Glutamatergic neuron (in vitro differentiated cells): ENCODE data around the gene CEBPA. TPM values are rescaled to one million over a fixed set of nuclear protein-coding genes. Genes with fewer than 3 reads are reported as not detected.

Experiments
- DNase-seq: peaks from one replicate; pipeline ENCODE4 v3.0.0; 2022
- H3K27ac Mint-ChIP-seq: one replicate; pipeline ENCODE4 v1.8.0; 2020; ENCODE audit warnings: mild to moderate bottlenecking, mixed read lengths, inconsistent platforms; ENCODE audit not compliant: unreplicated experiment
- H3K27me3 Mint-ChIP-seq: one replicate; pipeline ENCODE4 v1.8.0; 2020; ENCODE audit warnings: mild to moderate bottlenecking, moderate library complexity, mixed read lengths, inconsistent platforms; ENCODE audit not compliant: unreplicated experiment
- H3K36me3 Mint-ChIP-seq: one replicate; pipeline ENCODE4 v1.8.0; 2020; ENCODE audit warnings: mild to moderate bottlenecking, mixed read lengths, inconsistent platforms; ENCODE audit not compliant: unreplicated experiment
- H3K4me1 Mint-ChIP-seq: one replicate; pipeline ENCODE4 v1.8.0; 2020; ENCODE audit warnings: mild to moderate bottlenecking, low read depth, mixed read lengths, inconsistent platforms; ENCODE audit not compliant: unreplicated experiment
- H3K4me3 Mint-ChIP-seq: one replicate; pipeline ENCODE4 v1.8.0; 2020; ENCODE audit warnings: mild to moderate bottlenecking, mixed read lengths, inconsistent platforms; ENCODE audit not compliant: unreplicated experiment
- H3K9me3 Mint-ChIP-seq: one replicate; pipeline ENCODE4 v1.8.0; 2020; ENCODE audit warnings: mild to moderate bottlenecking, moderate library complexity, mixed read lengths, inconsistent platforms; ENCODE audit not compliant: unreplicated experiment
- total RNA-seq: library from RNA; stranded (reverse); fragmentation: NEBNext Ultra II Directional; extraction: Animal tissue kit (Norgen Biotek cat#: 25700); gene quantifications from one replicate; pipeline ENCODE4 v1.2.1, GENCODE V29; 2021; ENCODE audit not compliant: unreplicated experiment
- TF ChIP-seq, protein P1 (sequence below): fragments of 200-600 bp; sonication (generic); IDR thresholded peaks from one replicate; pipeline ENCODE4 v1.5.0; 2021; ENCODE audit not compliant: partially characterized antibody, unreplicated experiment

The CEBPA gene
- total RNA-seq, 1 donor from 2014 or later = 0.66 TPM

DNA sequence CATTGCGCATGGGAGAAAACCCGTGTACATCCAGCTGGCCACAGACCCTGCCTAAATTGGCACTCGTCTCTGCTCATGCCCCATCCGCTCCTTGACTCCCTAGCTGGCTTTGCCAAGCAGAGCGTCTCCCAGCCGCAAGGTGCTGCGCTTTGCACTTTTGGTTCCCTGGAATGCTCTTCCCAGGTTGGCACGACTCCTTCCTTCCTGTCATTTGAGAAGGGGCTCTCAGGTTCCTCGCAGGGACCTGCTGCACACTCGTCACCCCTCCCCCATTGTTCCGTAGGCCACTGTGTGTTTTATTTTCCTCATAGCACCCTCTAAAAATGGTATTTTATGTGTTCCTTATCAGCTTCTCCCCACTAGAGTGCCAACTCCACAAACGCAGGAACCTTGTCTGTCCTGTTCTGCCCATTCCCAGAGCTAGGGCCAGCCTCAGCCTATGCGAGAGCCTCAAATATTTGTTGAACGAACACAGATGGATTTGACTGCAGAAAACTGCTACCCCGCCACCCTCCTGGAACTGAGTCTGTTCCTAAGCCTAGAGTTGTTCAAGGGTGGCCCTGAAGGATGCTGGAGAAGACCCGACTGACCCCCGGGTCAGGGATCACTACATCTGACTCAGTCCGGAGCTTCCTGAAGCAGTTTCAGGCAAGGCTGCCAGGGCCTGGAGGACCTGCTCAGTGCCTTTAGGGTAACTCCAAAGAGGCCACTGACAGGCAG, 8.4 kb upstream of the CEBPA start:
- Mint-ChIP-seq H3K9me3 (no peaks in the 10 kb centered on the region), H3K27ac (no peak overlapping the region), H3K36me3 (no peaks in the 10 kb centered on the region), H3K4me1 (no peaks in the 10 kb centered on the region), H3K27me3 (no peaks in the 10 kb centered on the region), H3K4me3 (no peak overlapping the region)
- no peak for DNase-seq
- TF ChIP-seq, protein P1, sequence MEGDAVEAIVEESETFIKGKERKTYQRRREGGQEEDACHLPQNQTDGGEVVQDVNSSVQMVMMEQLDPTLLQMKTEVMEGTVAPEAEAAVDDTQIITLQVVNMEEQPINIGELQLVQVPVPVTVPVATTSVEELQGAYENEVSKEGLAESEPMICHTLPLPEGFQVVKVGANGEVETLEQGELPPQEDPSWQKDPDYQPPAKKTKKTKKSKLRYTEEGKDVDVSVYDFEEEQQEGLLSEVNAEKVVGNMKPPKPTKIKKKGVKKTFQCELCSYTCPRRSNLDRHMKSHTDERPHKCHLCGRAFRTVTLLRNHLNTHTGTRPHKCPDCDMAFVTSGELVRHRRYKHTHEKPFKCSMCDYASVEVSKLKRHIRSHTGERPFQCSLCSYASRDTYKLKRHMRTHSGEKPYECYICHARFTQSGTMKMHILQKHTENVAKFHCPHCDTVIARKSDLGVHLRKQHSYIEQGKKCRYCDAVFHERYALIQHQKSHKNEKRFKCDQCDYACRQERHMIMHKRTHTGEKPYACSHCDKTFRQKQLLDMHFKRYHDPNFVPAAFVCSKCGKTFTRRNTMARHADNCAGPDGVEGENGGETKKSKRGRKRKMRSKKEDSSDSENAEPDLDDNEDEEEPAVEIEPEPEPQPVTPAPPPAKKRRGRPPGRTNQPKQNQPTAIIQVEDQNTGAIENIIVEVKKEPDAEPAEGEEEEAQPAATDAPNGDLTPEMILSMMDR = no peak

DNA sequence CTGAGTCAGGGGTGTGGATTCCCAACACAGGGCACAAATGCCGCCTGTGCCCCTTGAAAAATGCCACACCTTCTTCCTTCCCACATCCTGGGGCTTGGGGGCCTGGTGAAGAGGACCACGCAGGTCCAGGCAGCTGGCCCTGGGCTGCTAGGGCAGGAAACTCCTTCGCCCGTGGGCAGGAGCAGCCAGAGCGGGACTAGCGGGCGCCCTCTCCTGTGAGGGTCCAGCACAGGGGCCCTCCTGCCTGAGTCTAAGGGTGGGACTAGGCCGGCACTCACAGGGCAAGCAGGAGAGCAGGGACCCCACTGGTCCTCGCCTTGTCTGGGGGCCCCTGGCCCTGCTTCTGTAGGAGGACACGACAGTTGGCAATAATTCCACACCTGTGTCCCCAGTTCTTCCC, 7.5 kb upstream of the CEBPA start:
- no peaks in the 10 kb centered on the region for H3K4me1 Mint-ChIP-seq
- H3K4me3 Mint-ChIP-seq = no peak overlapping the region
- no peak for DNase-seq
- H3K27me3 Mint-ChIP-seq = peaks cover 2% of the 10 kb centered on the region
- TF ChIP-seq, protein P1 = no peak
- H3K36me3 Mint-ChIP-seq = no peaks in the 10 kb centered on the region
- no peaks in the 10 kb centered on the region for H3K9me3 Mint-ChIP-seq
- no peak overlapping the region for H3K27ac Mint-ChIP-seq

DNA sequence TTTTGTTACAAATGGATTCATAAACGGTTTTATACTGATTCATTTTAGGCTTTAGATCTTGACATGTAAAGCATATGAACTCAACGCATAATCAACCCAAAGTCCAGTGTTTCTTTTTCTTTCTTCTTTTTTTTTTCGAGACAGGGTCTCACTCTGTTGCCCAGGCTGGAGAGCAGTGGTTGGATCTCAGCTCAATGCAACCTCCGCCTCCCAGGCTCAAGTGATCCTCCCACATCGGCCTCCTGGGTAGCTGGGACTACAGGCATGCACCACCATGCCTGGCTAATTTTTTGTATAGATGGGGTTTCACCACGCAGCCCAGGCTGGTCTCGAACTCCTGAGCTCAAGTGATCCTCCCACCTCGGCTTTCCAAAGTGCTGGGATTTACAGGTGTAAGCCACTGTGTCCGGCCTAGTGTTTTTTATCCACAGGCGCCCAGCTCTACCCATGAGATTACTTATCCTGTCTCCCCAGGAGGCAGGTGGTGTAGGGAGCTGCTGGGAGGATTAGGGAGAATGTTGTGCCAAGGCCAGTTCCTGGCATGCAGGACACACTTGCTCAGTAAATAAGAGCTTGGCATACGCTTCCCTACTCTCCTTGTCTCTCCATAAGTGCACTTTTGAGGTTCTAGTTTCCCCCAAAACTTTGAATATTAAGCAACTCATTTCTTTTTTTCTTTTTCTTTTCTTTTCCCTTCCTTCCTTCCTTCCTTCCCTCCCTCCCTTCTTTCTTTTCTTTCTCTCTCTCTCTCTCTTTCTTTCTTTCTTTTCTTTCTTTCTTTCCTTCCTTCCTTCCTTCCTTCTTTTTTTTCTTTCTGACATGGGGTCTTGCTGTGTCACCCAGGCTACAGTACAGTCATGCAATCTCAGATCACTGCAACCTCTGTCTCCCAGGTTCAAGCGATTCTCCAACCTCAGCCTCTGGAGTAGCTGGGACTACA, 4.8 kb upstream of the CEBPA start:
- TF ChIP-seq, protein P1 = no peak
- Mint-ChIP-seq H3K27me3 (peaks cover 2% of the 10 kb centered on the region), H3K36me3 (no peaks in the 10 kb centered on the region), H3K27ac (no peak overlapping the region), H3K4me1 (no peaks in the 10 kb centered on the region), H3K9me3 (no peaks in the 10 kb centered on the region), H3K4me3 (no peak overlapping the region)
- DNase-seq = no peak

DNA sequence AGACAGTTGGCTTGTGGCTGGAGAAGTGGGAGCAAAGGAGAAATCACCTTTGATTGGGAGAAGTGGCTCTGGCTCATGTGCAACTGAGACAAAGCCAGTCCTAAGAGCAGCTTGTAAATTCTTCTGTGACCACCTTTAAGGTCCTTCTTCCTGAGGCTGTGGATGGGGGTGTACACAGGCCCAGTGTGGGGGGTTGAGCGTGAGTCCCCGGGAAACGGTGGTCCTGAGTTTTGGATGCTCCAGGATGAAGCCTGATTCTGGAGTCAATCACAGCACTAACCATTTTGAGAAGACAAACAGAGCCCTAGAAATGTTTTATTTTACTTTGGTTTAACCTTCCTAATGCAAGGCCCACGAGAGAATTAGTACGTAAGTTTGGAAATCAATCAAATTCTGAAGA, 3.9 kb upstream of the CEBPA start:
- Mint-ChIP-seq H3K27me3 (peaks cover 2% of the 10 kb centered on the region), H3K4me3 (no peak overlapping the region), H3K27ac (no peak overlapping the region), H3K4me1 (no peaks in the 10 kb centered on the region), H3K9me3 (no peaks in the 10 kb centered on the region), H3K36me3 (no peaks in the 10 kb centered on the region)
- TF ChIP-seq, protein P1 = no peak
- DNase-seq = no peak
